HG02759 (cell line): Measurements from ENCODE around the gene SIGLEC9.
"Not testable (repeated sequence)": the region's sequence is repeated elsewhere in the genome, so short reads cannot be mapped to it uniquely, and the experiment has no call there.

Experiments used
- ATAC-seq: cut with Tn5 transposase; IDR thresholded peaks from one replicate; pipeline ENCODE4 v1.9.1; 2021; ENCODE audit warnings: mild to moderate bottlenecking, moderate library complexity; ENCODE audit not compliant: unreplicated experiment

Gene SIGLEC9

GRCh38 chr19:51142809-51143475 lies 18.2 kb downstream of the SIGLEC9 start:
- not testable (repeated sequence) for ATAC-seq

GRCh38 chr19:51143486-51143885 lies 18.8 kb downstream of the SIGLEC9 start:
- no peak for ATAC-seq

GRCh38 chr19:51144482-51145045 lies 19.9 kb downstream of the SIGLEC9 start:
- ATAC-seq, result no peak

- ATAC-seq, result no peak
These were observed 21.3 kb downstream of the SIGLEC9 start for GRCh38 chr19:51145916-51146493.

- no peak for ATAC-seq
These were observed 22.0 kb downstream of the SIGLEC9 start for GRCh38 chr19:51146751-51147150.

GRCh38 chr19:51147663-51148062 lies 23.0 kb downstream of the SIGLEC9 start:
- no peak for ATAC-seq

GRCh38 chr19:51148580-51148979 lies 23.9 kb downstream of the SIGLEC9 start:
- ATAC-seq, result no peak

- ATAC-seq, result no peak
These were observed 25.9 kb downstream of the SIGLEC9 start for GRCh38 chr19:51150627-51151026.

- no peak for ATAC-seq
These were observed 32.0 kb downstream of the SIGLEC9 start for GRCh38 chr19:51156710-51157109.

GRCh38 chr19:51157265-51157664 lies 32.6 kb downstream of the SIGLEC9 start:
- no peak for ATAC-seq

GRCh38 chr19:51158474-51159129 lies 33.9 kb downstream of the SIGLEC9 start:
- no peak for ATAC-seq

GRCh38 chr19:51159656-51160055 lies 35.0 kb downstream of the SIGLEC9 start:
- ATAC-seq, result no peak

GRCh38 chr19:51161266-51161665 lies 36.6 kb downstream of the SIGLEC9 start:
- no peak for ATAC-seq

GRCh38 chr19:51161867-51162496 lies 37.3 kb downstream of the SIGLEC9 start:
- no peak for ATAC-seq

GRCh38 chr19:51163257-51163656 lies 38.6 kb downstream of the SIGLEC9 start:
- ATAC-seq, result no peak

- ATAC-seq, result no peak
These were observed 39.5 kb downstream of the SIGLEC9 start for GRCh38 chr19:51164215-51164614.

- ATAC-seq, result no peak
These were observed 42.3 kb downstream of the SIGLEC9 start for GRCh38 chr19:51166846-51167490.

GRCh38 chr19:51168564-51169282 lies 44.0 kb downstream of the SIGLEC9 start:
- ATAC-seq, result no peak

- ATAC-seq, result not testable (repeated sequence)
These were observed 44.7 kb downstream of the SIGLEC9 start for GRCh38 chr19:51169283-51169918.

GRCh38 chr19:51172223-51172622 lies 47.5 kb downstream of the SIGLEC9 start:
- no peak for ATAC-seq
